ENCODE measurements around the gene AMOTL2.

AMOTL2 gene

GRCh38 chr3:134334231-134334900, 39.9 kb downstream of the AMOTL2 start:
- no peak overlapping the region for H3K27ac Mint-ChIP-seq
- H3K4me1 Mint-ChIP-seq, result no peaks in the 10 kb centered on the region
- no peaks in the 10 kb centered on the region for H3K9me3 Mint-ChIP-seq
- no peak overlapping the region for H3K4me3 Mint-ChIP-seq
- DNase-seq, result no peak
- no peaks in the 10 kb centered on the region for H3K36me3 Mint-ChIP-seq
- CTCF ChIA-PET, result no interaction called here
- peaks cover 22% of the 10 kb centered on the region for H3K27me3 Mint-ChIP-seq

GRCh38 chr3:134333522-134334181, 40.6 kb downstream of the AMOTL2 start:
- no peak overlapping the region for H3K27ac Mint-ChIP-seq

DNA sequence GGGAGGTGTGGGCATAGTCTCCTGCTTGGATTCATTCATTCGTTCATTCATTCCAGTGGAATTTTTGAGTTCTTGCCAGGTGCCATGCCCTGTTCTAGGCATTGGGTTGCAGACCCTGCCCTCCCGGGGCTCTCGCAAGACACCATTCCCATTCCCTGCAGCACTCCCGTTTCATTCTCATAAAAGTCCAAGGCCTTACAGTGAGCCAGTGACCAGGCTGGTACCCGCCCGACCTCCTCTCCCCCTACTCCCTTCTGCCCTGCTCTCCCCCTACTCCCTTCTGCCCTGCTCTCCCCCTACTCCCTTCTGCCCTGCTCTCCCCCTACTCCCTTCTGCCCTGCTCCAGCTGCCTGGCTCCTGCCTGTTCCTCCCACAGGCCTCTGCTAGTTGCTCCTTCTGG, 41.9 kb downstream of the AMOTL2 start:
- Mint-ChIP-seq H3K36me3 (no peaks in the 10 kb centered on the region), H3K27me3 (peaks cover 24% of the 10 kb centered on the region), H3K9me3 (no peaks in the 10 kb centered on the region), H3K4me3 (no peak overlapping the region), H3K27ac (no peak overlapping the region), H3K4me1 (no peaks in the 10 kb centered on the region)
- CTCF ChIA-PET, result no interaction called here
- no peak for DNase-seq

More at GRCh38 chr3:134333522-134334181, 40.6 kb downstream of the AMOTL2 start:
- Mint-ChIP-seq H3K36me3 (no peaks in the 10 kb centered on the region), H3K9me3 (no peaks in the 10 kb centered on the region), H3K4me3 (no peak overlapping the region), H3K4me1 (no peaks in the 10 kb centered on the region), H3K27me3 (peaks cover 22% of the 10 kb centered on the region)
- CTCF ChIA-PET, result no interaction called here
- no peak for DNase-seq

- H3K9me3 Mint-ChIP-seq, result no peaks in the 10 kb centered on the region
- CTCF ChIA-PET, result no interaction called here
- no peak overlapping the region for H3K4me3 Mint-ChIP-seq
- no peak for DNase-seq
- H3K27ac Mint-ChIP-seq, result no peak overlapping the region
- H3K27me3 Mint-ChIP-seq, result peaks cover 29% of the 10 kb centered on the region
- no peaks in the 10 kb centered on the region for H3K36me3 Mint-ChIP-seq
- no peaks in the 10 kb centered on the region for H3K4me1 Mint-ChIP-seq
Observed at GRCh38 chr3:134331811-134332199, 42.4 kb downstream of the AMOTL2 start.

DNA sequence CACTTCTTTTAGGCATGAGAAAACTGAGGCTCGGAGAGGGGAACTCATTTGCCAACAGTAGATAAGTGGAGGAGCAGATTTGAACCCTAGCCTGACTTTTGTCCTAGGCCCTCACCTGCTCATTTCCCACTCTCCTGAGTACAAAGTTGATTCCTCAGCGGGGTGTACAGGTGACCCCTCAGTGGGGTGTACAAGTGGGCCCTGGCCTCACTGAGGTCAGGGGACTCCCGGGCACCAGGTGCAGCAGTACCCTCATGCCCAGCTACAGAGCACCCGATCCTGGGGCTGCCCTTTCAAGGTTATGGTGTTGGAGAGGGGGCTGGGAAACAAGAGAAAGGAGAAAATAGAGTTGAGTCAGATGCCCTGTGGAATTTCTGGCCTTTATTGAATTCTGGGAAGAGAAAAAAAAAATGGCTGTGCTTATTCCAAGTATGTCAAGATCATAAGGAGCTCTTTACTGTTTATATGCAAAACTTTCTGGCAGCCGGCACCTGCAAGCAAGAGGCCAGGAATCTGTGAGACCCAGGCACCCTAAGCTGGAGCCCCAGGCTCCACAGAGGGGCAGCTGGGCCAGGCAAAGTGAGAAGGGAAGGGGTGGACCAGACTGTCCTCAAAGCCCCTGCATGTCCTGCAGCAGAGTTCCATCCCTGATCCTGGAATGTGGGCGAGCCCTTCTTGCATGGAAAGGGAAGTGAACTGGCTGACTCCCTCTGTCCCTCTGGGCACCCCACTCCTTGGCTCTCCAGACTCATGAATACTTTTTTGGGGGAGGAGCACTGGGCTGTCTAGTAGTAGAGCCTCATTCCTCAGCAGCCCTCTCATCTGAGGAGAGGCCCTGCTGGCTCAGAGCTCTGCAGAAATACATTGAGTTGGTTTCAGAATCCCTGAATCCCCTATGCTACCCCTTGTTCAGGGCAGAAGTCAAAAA, 43.1 kb downstream of the AMOTL2 start:
- DNase-seq, result no peak
- H3K4me1 Mint-ChIP-seq, result no peaks in the 10 kb centered on the region
- H3K27me3 Mint-ChIP-seq, result peaks cover 34% of the 10 kb centered on the region
- H3K4me3 Mint-ChIP-seq, result no peak overlapping the region
- H3K27ac Mint-ChIP-seq, result no peak overlapping the region
- CTCF ChIA-PET, result no interaction called here
- no peaks in the 10 kb centered on the region for H3K36me3 Mint-ChIP-seq
- H3K9me3 Mint-ChIP-seq, result no peaks in the 10 kb centered on the region

- Mint-ChIP-seq H3K27me3 (peaks cover 40% of the 10 kb centered on the region), H3K9me3 (no peaks in the 10 kb centered on the region), H3K4me3 (no peak overlapping the region), H3K36me3 (no peaks in the 10 kb centered on the region), H3K4me1 (no peaks in the 10 kb centered on the region), H3K27ac (no peak overlapping the region)
- no peak for DNase-seq
- CTCF ChIA-PET, result interaction anchor here (0.6 to 1.2 kb wide), 2 partner anchors 19 to 160 kb away, joined by 3 read pairs; no protein-coding TSS in a partner anchor
Observed at GRCh38 chr3:134328846-134329245, 45.4 kb downstream of the AMOTL2 start.

GRCh38 chr3:134328147-134328591, 46.1 kb downstream of the AMOTL2 start:
- no peaks in the 10 kb centered on the region for H3K36me3 Mint-ChIP-seq
- no peaks in the 10 kb centered on the region for H3K9me3 Mint-ChIP-seq
- no peak overlapping the region for H3K4me3 Mint-ChIP-seq
- peaks cover 42% of the 10 kb centered on the region for H3K27me3 Mint-ChIP-seq
- CTCF ChIA-PET, result interaction anchor here (1.2 kb wide), 1 partner anchor 19 kb away, joined by 3 read pairs; no protein-coding TSS in a partner anchor
- H3K27ac Mint-ChIP-seq, result no peak overlapping the region
- DNase-seq, result no peak
- H3K4me1 Mint-ChIP-seq, result no peaks in the 10 kb centered on the region

DNA sequence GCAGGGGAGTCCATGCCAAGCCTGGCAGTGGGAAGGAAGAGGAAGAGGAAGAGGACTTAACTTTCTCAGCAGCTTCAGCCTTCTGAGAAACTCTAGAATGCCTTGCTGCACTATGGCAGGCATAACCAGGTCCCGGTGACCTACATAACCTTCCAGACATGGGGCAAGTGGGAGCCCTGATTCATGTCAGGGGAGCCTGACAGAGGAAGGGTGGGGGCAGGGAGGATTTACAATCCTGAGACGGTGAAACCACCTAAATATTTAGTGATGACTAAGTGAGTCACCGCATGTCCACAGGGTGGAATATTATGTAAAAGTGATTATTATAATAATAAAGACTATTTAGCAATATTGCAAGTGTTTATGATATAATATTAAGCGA, 46.7 kb downstream of the AMOTL2 start:
- no peak for DNase-seq
- Mint-ChIP-seq H3K4me1 (no peaks in the 10 kb centered on the region), H3K4me3 (no peak overlapping the region), H3K27me3 (peaks cover 44% of the 10 kb centered on the region), H3K36me3 (no peaks in the 10 kb centered on the region), H3K9me3 (no peaks in the 10 kb centered on the region), H3K27ac (no peak overlapping the region)
- CTCF ChIA-PET, result no interaction called here

- Mint-ChIP-seq H3K4me1 (no peaks in the 10 kb centered on the region), H3K9me3 (no peaks in the 10 kb centered on the region), H3K36me3 (no peaks in the 10 kb centered on the region), H3K4me3 (no peak overlapping the region), H3K27ac (no peak overlapping the region), H3K27me3 (peaks cover 44% of the 10 kb centered on the region)
- CTCF ChIA-PET, result no interaction called here
- no peak for DNase-seq
Observed at GRCh38 chr3:134326760-134327593, 47.3 kb downstream of the AMOTL2 start.

GRCh38 chr3:134326126-134326525, 48.1 kb downstream of the AMOTL2 start:
- no peaks in the 10 kb centered on the region for H3K4me1 Mint-ChIP-seq
- no peaks in the 10 kb centered on the region for H3K36me3 Mint-ChIP-seq
- CTCF ChIA-PET, result no interaction called here
- no peak overlapping the region for H3K4me3 Mint-ChIP-seq
- no peaks in the 10 kb centered on the region for H3K9me3 Mint-ChIP-seq
- peaks cover 39% of the 10 kb centered on the region for H3K27me3 Mint-ChIP-seq
- no peak for DNase-seq
- H3K27ac Mint-ChIP-seq, result no peak overlapping the region

GRCh38 chr3:134325706-134326105, 48.5 kb downstream of the AMOTL2 start:
- Mint-ChIP-seq H3K27ac (no peak overlapping the region), H3K4me1 (no peaks in the 10 kb centered on the region), H3K9me3 (no peaks in the 10 kb centered on the region), H3K36me3 (no peaks in the 10 kb centered on the region), H3K4me3 (no peak overlapping the region), H3K27me3 (peaks cover 38% of the 10 kb centered on the region)
- CTCF ChIA-PET, result no interaction called here
- DNase-seq, result no peak

DNA sequence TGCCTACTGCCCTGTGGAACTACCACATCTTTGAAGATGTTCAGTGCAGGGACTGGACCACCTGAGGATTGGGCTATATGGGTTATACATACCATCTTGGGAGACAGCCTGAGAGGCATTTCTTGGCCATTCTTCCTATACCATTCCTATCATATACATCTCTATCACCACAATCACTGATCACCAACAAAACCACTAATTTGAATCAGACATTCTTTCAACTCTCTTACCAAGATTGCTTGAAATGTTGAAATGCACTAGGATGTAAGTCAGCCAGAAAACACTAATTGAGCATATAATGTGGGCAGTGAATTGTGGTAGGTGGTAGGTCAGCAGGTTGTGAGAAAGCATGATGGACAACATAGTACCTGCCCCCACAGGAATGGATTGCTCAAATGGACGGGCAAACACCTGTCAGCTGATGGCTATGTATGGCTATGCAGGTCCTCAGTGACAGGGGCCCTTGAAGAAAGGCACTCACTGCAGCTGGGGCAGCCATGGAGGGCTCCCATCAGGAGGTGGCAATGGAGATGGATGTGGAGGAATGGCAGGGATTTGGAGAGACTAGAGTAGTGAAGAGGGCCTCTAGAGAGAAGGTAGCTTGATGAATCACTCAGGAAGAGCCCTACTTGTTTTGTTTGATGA, 49.1 kb downstream of the AMOTL2 start:
- Mint-ChIP-seq H3K4me1 (no peaks in the 10 kb centered on the region), H3K27me3 (peaks cover 42% of the 10 kb centered on the region), H3K9me3 (no peaks in the 10 kb centered on the region), H3K27ac (no peak overlapping the region), H3K36me3 (no peaks in the 10 kb centered on the region), H3K4me3 (no peak overlapping the region)
- CTCF ChIA-PET, result no interaction called here
- no peak for DNase-seq

Measured in activated naive CD4-positive, alpha-beta T cell treated with anti-CD3 and anti-CD28 coated beads, Interleukin-2, amount 10 ng/mL, durations not matched to agents 7 days and 5 days (primary cell).